Panc1 (cell line): Measurements from ENCODE around the gene RBM44.

ENCODE experiments used
- TCF7L2 ChIP-seq: IDR thresholded peaks from 2 replicates; pipeline ENCODE4 v1.6.1; 2011; ENCODE audit warnings: mild to moderate bottlenecking, low read depth, low read length, inconsistent platforms
- TF ChIP-seq, protein P1 (sequence below): fragments of 450-650 bp; IDR thresholded peaks from 2 replicates; pipeline ENCODE4 v1.5.1; 2017; ENCODE audit warnings: mild to moderate bottlenecking
- TF ChIP-seq, protein P2 (sequence below), 2 experiments: IDR thresholded peaks; 2 replicates each; pipeline ENCODE4 v1.6.1; 2011 to 2012; ENCODE audit warnings: low read depth in 2 of 2, control low read depth in 1 of 2, low read length in 1 of 2, mild to moderate bottlenecking in 1 of 2, moderate library complexity in 1 of 2; ENCODE audit not compliant: insufficient read depth in 1 of 2

DNA sequence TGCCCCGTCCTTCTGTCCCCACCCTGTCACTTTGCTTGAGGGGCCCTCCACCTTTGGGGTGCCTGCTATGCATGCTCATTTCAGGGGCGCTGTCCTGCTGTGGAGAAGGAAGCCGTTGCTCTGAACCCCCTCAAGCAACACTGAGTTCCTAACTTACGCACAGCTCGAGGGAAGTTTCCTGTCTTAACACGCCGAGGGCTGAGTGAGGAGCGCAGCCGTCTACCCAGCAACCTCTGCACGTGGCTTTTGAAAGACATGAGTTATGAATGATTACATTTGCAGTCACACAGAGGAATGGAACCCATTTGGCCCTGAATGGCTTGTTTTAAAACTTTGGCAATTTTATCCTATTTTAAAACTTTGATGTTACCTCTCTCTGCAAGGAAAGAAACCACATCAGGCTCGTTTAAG lies 74.8 kb downstream of the RBM44 start:
- TF ChIP-seq, protein P1, sequence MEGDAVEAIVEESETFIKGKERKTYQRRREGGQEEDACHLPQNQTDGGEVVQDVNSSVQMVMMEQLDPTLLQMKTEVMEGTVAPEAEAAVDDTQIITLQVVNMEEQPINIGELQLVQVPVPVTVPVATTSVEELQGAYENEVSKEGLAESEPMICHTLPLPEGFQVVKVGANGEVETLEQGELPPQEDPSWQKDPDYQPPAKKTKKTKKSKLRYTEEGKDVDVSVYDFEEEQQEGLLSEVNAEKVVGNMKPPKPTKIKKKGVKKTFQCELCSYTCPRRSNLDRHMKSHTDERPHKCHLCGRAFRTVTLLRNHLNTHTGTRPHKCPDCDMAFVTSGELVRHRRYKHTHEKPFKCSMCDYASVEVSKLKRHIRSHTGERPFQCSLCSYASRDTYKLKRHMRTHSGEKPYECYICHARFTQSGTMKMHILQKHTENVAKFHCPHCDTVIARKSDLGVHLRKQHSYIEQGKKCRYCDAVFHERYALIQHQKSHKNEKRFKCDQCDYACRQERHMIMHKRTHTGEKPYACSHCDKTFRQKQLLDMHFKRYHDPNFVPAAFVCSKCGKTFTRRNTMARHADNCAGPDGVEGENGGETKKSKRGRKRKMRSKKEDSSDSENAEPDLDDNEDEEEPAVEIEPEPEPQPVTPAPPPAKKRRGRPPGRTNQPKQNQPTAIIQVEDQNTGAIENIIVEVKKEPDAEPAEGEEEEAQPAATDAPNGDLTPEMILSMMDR: no peak
- TF ChIP-seq TCF7L2: no peak
- TF ChIP-seq, protein P2, sequence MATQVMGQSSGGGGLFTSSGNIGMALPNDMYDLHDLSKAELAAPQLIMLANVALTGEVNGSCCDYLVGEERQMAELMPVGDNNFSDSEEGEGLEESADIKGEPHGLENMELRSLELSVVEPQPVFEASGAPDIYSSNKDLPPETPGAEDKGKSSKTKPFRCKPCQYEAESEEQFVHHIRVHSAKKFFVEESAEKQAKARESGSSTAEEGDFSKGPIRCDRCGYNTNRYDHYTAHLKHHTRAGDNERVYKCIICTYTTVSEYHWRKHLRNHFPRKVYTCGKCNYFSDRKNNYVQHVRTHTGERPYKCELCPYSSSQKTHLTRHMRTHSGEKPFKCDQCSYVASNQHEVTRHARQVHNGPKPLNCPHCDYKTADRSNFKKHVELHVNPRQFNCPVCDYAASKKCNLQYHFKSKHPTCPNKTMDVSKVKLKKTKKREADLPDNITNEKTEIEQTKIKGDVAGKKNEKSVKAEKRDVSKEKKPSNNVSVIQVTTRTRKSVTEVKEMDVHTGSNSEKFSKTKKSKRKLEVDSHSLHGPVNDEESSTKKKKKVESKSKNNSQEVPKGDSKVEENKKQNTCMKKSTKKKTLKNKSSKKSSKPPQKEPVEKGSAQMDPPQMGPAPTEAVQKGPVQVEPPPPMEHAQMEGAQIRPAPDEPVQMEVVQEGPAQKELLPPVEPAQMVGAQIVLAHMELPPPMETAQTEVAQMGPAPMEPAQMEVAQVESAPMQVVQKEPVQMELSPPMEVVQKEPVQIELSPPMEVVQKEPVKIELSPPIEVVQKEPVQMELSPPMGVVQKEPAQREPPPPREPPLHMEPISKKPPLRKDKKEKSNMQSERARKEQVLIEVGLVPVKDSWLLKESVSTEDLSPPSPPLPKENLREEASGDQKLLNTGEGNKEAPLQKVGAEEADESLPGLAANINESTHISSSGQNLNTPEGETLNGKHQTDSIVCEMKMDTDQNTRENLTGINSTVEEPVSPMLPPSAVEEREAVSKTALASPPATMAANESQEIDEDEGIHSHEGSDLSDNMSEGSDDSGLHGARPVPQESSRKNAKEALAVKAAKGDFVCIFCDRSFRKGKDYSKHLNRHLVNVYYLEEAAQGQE (IDR thresholded peaks at IDR 0.05; ENCODE audit: insufficient read depth in 1 of 2, low read depth in 2 of 2, low read length in 1 of 2): no peak
